DMS153 (cell line): ENCODE results near the gene MUC5AC.

Source experiments
- DNase-seq: peaks from one replicate; lab custom pipeline; 2025; lab: John Stamatoyannopoulos, UW

The MUC5AC gene

GRCh38 chr11:1226226-1226985, 68.7 kb downstream of the MUC5AC start:
- DNase-seq, result no peak

- no peak for DNase-seq
These were observed 69.3 kb downstream of the MUC5AC start for GRCh38 chr11:1226986-1227550.

GRCh38 chr11:1227551-1228100, 69.9 kb downstream of the MUC5AC start:
- DNase-seq, result no peak

GRCh38 chr11:1228101-1228821, 70.5 kb downstream of the MUC5AC start:
- DNase-seq, result no peak

- no peak for DNase-seq
These were observed 71.2 kb downstream of the MUC5AC start for GRCh38 chr11:1228921-1229451.

GRCh38 chr11:1229471-1230120, 71.8 kb downstream of the MUC5AC start:
- DNase-seq, result no peak

- no peak for DNase-seq
These were observed 72.3 kb downstream of the MUC5AC start for GRCh38 chr11:1230121-1230455.

GRCh38 chr11:1230456-1231395, 73.0 kb downstream of the MUC5AC start:
- DNase-seq, result no peak

GRCh38 chr11:1231396-1232020, 73.8 kb downstream of the MUC5AC start:
- no peak for DNase-seq

- DNase-seq, result no peak
These were observed 74.5 kb downstream of the MUC5AC start for GRCh38 chr11:1232021-1232882.

GRCh38 chr11:1232883-1233321, 75.1 kb downstream of the MUC5AC start:
- DNase-seq, result no peak

GRCh38 chr11:1233351-1234053, 75.7 kb downstream of the MUC5AC start:
- DNase-seq, result no peak

GRCh38 chr11:1234054-1234720, 76.4 kb downstream of the MUC5AC start:
- DNase-seq, result no peak

GRCh38 chr11:1234771-1235305, 77.1 kb downstream of the MUC5AC start:
- no peak for DNase-seq

- DNase-seq, result no peak
These were observed 77.7 kb downstream of the MUC5AC start for GRCh38 chr11:1235306-1235900.

GRCh38 chr11:1235901-1236315, 78.2 kb downstream of the MUC5AC start:
- DNase-seq, result no peak

GRCh38 chr11:1236316-1237127, 78.8 kb downstream of the MUC5AC start:
- DNase-seq, result no peak
